NCI-H2081 treated with DMSO at 0.1 percent for 48 hours (cell line): ENCODE measurements around the gene NCSTN.
A peak's percentile ranks its signal among the peaks of the same experiment; 100 is the strongest.

Experiments
- DNase-seq: peaks from one replicate; lab custom pipeline; 2025; lab: John Stamatoyannopoulos, UW

Gene NCSTN

DNA sequence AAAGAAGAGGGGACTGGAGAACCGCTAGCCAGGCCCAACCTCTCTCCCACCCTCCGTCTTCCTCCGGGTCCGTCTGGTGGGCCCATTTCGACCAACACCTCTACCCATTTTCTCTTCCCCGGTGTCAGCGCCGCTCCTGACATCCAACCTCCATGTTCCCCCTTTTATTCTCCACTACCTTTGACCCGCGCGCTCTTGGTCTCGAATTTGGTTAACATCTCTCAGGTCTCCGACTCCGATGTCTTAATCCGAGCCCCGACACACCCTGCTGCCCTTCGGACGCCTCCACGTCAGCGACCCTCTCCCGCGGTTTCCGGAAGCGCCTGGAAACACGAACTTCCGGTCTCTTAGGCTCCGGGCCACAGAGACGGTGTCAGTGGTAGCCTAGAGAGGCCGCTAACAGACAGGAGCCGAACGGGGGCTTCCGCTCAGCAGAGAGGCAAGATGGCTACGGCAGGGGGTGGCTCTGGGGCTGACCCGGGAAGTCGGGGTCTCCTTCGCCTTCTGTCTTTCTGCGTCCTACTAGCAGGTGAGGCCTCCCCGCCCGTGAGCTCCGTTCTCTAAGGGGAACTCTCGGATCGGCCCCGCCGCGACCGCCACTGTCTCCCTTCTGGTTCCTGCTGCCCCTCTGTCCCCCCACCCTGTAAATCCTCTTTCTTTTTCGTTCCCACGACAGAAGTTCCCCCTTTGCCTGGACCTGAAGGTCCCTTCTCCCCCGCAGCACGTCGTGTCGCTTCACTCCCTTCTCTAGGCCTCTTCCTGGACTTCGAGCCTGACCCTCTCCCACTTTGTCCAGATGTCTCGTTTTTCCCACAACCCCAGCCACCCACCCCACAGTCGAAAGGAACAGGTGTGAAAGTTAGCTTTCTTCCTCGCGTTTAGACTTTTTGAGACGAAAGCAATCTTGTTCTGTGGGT lies at the start of gene NCSTN, which contains the start of gene COPA:
TSS of gene NCSTN (plus strand) at position 431 of the 917 bp plus-strand sequence. CDS start at position 445, 14 bp downstream.
TSS of gene COPA (minus strand) at position 298 of the 917 bp plus-strand sequence. CDS start at position 218, 80 bp downstream.
- peak; percentile 55 for DNase-seq

DNA sequence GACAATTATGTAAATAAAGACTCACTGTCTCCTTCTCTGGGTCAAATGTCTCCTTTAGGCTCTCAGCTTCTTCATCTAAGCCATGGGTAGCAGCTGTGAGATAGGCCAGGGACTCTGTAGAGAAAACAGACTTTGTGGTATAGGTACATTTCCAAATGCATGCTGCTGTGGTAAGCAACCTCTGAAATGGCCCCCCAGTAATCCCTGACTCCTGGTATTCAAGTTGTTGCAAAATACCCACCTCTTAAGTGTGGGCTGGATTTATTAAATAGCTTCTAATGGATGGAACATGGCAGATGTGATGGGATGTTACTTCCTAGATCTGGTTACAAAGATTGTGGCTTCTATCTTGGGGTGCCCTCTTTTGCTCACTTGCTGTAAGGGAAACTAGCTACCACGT lies 47.1 kb upstream of the NCSTN start:
- DNase-seq, result no peak

- DNase-seq, result no peak
Measured at GRCh38 chr1:160300173-160300572, 43.0 kb upstream of the NCSTN start.

DNA sequence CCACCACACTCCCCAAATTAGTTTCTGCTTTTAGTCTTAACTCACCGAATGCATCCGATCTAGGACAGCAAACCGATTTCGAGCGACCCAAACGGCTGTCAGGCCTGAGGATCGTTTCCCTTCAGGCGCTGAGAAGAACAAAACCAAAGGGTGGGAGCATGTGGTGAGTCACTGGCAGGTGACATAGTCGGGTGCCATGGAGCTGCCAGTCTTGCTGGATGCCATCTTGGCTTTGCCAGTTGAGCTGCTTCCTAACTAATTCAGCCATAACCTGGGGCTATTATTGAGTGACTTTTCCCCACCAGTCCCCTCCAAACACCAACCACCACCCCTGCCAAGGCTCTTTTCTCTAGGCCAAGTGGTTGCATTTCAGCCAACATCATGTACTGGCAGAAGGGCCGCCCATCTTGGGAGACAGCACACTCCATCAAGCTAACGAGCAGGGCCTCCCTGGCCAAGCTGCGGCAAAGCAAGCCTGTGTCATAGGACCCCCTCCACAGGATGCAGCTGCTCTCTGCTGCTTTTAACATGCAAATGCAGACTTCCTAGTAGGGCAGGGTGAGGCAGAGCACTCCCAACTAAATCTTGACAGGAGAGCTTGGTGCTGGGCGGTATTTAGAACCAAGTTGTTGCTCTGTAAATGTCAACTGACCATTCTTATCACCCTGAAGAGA lies 35.9 kb upstream of the NCSTN start:
- no peak for DNase-seq

- DNase-seq, result no peak
Measured at GRCh38 chr1:160308451-160309184, 34.6 kb upstream of the NCSTN start.

- DNase-seq, result no peak
Measured at GRCh38 chr1:160309185-160309557, 34.0 kb upstream of the NCSTN start.

- no peak for DNase-seq
Measured at GRCh38 chr1:160309571-160309970, 33.6 kb upstream of the NCSTN start.

DNA sequence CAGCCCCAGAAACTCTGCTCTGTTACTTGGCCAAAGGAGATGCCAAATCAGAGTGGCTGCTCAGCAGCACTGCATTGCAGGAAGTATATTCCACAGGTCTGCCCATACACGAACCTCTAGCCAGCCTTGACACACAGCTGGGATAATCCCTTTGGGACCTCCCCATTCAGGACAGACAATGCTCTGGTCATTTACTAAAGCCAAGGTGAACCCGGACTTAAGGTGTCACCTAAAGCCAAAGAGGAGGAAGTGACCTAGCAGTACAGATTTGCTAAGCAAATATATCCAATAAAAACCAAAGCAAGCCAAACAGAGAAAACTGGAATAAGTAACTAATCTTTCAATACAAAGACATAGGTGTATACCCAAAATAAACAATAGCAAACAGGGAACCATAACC lies 27.8 kb upstream of the NCSTN start:
- no peak for DNase-seq

DNA sequence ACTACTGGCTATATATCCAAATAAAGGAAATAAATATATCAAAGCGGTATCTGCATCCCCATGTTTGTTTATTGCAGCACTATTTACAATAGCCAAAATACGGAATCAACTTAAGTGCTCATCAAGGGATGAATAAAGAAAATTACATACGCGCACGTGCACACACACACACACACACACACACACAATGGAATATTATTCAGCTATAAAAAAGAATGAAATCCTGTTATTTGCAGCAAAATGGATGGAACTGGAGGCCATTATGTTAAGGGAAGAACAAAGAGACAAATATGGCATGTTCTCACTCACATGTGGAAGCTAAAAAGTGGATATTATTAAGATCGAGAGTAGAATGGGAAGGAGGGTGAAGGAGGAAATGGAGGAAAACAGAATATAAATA lies 20.4 kb upstream of the NCSTN start:
- no peak for DNase-seq

GRCh38 chr1:160325252-160325651 lies 17.9 kb upstream of the NCSTN start:
- DNase-seq, result peak; percentile 94

- no peak for DNase-seq
Measured at GRCh38 chr1:160326418-160326817, 16.8 kb upstream of the NCSTN start.

GRCh38 chr1:160328184-160328583 lies 15.0 kb upstream of the NCSTN start:
- DNase-seq, result no peak

- DNase-seq, result no peak
Measured at GRCh38 chr1:160330119-160330518, 13.1 kb upstream of the NCSTN start.

- no peak for DNase-seq
Measured at GRCh38 chr1:160332516-160332915, 10.7 kb upstream of the NCSTN start.

DNA sequence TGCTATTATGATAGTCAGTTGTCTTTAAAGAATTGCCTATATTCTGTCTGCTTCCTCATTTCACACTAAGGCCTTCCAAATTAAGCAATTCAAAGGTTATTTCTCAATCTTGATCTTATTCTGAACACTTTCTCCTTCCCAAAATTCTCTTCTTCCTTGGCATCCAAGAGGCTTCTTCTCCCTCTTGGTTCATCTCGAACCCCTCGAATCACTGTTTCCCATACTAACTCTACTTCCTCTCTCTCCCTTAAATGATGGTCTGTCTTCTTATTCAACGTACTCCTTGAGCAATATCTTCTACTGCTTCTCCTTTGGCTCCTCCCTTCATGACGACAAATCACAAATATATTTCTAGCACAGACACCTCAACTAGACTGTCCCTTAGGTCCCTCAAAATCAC lies 4.6 kb upstream of the NCSTN start:
- no peak for DNase-seq

DNA sequence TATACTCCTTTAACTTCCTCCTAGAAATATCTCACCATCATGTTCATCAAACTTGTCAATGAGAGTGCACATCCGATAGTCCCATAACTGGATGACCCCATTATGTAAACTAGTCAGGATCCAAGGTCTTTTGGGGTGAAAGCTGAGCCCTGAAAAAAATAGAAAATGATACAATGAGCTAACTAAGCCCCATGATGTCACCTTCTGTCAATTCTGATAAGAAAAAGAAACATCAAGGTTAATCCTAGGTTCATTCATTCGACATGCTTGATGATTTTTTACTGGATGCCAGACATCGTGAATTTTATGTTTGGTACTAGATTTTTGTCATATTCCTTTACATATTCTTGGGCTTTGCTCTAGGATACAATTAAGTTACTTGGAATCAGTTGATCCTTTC lies 3.0 kb upstream of the NCSTN start:
- no peak for DNase-seq

DNA sequence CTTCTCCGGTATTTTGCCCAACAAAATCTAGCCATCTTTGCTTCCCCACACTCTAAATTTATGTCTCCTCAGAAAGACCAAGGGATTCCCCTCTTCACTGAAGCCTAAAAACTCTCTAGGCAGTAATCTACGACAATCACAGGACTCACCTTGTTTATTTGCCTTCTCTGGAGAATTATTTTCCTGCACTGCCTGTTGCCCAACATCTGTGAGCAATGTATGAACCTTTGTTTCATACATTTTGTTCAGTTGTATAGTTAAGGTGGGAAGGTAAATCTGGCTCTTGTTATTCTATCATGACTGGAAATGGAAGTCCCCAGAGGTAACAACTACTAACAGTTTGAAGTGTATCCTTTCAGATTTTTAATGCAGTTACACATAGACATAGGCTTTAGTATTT lies 2.3 kb upstream of the NCSTN start:
- DNase-seq, result no peak

- DNase-seq, result no peak
Measured at GRCh38 chr1:160342526-160342925, 657 bp upstream of the NCSTN start.

- DNase-seq, result no peak
Measured at GRCh38 chr1:160344241-160344640, 1.1 kb downstream of the NCSTN start.

- DNase-seq, result no peak
Measured at GRCh38 chr1:160344936-160345335, 1.8 kb downstream of the NCSTN start.

DNA sequence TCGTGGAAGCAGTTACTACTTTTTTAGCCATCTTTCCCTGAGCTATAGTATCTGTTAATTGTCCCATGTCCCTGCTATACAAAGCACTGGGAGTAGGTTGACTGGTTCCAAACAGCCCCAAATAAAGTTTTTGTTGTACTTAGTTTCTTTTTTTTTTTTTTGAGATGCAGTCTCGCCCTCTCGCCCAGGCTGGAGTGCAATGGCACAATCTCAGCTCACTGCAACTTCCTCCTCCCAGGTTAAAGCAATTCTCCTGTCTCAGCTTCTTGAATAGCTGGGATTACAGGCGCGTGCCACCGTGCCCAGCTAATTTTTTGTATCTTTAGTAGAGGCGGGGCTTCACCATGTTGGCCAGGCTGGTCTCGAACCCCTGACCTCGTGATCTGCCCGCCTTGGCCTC lies 3.3 kb downstream of the NCSTN start:
- no peak for DNase-seq

GRCh38 chr1:160346958-160347357 lies 3.8 kb downstream of the NCSTN start:
- no peak for DNase-seq

GRCh38 chr1:160351629-160352028 lies 8.4 kb downstream of the NCSTN start:
- no peak for DNase-seq
